CD4-positive, alpha-beta T cell treated with Interleukin-17A for 4 hours (primary cell): ENCODE measurements around the gene CENPI.
A peak's percentile ranks its signal among the peaks of the same experiment; 100 is the strongest.
"Not testable (repeated sequence)": the region's sequence is repeated elsewhere in the genome, so short reads cannot be mapped to it uniquely, and the experiment has no call there.

Experiments used
- DNase-seq: peaks from one replicate; pipeline ENCODE4 v3.0.0-alpha.2; 2020; ENCODE audit warnings: mixed read lengths

Gene CENPI

GRCh38 chrX:101097546-101098453, at the start of gene CENPI:
TSS of gene CENPI (plus strand) at chrX:101098204. CDS start at chrX:101101071, 2,867 bp downstream.
- DNase-seq, result peak; percentile 93

DNA sequence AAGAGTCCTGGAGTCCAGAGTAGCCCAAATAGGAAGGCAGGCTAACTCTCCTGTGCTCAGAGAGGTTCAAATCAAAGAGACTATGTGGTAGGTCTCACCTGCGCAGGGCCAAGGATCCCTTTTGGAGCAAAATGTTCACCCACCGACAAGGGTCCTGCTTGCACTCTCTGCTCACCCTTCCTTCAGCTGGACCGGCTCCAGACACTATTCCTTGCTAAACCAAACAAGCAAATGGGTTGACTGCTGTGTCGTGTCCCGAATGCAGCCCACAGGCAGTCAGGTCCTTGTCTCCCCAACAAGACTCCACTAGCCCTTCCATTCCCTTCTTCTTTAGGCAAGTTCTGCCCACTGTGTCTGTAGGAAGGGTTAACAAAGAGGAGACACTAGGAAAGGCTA, 46.9 kb upstream of the CENPI start:
- no peak for DNase-seq

- peak; percentile 87 for DNase-seq
These were observed 46.3 kb upstream of the CENPI start, which contains the start of gene TRMT2B for GRCh38 chrX:101051549-101052302. TSS of gene TRMT2B (minus strand) at chrX:101052111. CDS start at chrX:101042289, 9,822 bp downstream.

GRCh38 chrX:101056551-101056950, 41.5 kb upstream of the CENPI start:
- not testable (repeated sequence) for DNase-seq

DNA sequence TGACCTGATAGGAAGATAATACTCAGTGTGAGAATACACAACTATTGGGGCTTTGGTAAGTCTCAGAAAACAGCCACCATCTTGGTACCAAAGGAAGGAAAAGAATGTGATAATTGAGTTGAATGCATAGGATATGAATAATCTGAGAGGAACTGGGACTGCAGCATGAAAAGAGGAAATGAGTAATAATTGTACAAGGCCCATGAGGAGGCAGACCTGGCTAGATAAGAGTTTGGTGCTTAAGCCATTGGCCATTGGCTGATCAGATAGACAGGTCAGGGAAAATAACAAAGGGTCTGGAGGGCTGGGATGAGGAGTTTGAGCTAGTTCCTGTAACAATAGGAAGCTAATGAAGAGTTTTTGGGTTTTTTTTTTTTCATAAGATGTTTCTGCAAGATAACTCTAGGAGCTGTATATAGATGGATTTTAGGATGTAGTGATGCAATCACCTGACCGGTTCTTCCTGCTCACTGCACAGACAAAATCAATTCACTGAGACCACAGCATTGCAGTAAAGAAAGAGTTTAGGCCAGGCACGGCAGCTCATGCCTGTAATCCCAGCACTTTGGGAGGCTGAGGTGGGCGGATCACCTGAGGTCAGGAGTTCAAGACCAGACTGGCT, 40.8 kb upstream of the CENPI start:
- DNase-seq, result no peak

GRCh38 chrX:101062176-101062575, 35.8 kb upstream of the CENPI start:
- DNase-seq, result no peak

- no peak for DNase-seq
These were observed 26.4 kb upstream of the CENPI start for GRCh38 chrX:101071582-101071981.

DNA sequence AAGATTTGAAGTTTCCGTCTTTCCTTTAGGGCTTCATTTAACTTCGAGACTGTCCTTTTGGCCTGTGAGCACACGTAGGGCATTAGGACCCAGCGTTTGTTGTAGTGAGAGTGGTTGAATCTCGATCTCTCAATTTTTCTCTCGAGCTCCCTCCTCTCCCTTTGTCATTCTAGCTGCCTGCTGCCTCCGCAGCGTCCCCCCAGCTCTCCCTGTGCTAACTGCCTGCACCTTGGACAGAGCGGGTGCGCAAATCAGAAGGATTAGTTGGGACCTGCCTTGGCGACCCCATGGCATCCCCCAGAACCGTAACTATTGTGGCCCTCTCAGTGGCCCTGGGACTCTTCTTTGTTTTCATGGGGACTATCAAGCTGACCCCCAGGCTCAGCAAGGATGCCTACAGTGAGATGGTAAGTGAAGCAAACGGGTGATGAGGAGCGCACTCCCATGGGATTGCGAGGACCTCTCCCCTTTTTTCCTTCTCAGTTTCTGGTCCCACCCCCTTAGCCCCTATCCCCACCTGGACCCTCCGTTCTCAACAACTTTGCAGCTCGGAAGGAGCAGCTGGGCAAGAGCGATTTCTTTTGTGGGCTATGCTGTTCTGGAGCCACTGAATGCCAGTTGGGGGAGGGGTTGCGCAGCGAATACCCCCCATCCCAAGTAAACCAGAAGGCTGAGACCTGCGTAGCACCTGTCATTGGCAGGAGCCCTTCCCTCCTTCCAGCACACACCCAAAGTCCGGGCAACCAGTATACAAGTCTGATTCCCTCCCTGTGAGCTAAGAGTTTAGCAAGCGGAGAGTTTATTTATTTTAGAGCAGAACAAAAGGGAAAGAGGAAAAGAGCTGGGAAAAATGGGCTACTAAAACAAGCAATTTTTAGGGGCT, 19.0 kb upstream of the CENPI start, which contains the start of gene TMEM35A:
TSS of gene TMEM35A (plus strand) at position 164 of the 883 bp plus-strand sequence. CDS start at position 288, 124 bp downstream.
- DNase-seq, result no peak

GRCh38 chrX:101079736-101080270, 18.2 kb upstream of the CENPI start:
- DNase-seq, result no peak

DNA sequence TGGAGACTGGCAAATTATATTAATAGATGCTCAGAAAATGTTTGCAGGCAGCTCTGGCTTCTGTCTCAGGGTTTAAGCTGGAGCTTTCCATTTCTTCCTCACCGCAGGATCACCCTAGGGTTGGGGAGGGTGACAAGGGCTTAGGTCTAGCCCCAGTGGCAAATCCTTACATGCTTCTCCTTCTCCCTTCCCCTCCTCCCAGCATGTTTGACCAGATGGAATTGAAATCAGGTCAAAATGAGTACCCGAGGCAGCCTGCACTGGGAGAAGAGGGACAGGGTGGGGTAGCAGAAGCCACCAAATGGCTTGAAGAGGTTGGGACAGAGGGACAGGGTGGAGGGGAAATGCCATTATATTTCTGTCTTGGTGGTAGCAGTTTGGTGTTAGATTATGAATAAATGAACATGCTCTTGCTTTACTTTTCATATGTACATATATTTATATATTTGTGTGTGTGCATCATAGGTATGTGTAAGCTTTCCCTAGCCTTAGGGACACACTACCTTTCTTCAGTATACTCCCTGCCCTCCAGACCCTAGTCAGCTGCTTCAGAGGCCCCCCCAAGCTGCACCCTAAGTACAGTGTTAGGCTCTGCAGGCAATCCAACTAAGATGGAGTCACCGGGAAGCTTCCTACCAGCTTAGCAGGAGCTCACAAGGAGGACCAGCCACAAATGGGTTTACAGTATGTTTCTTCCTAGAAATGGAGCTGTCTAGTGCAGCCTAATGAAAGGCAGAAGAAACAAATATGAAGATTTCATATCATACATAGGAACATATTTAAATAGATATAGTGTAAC, 17.5 kb upstream of the CENPI start:
- no peak for DNase-seq

DNA sequence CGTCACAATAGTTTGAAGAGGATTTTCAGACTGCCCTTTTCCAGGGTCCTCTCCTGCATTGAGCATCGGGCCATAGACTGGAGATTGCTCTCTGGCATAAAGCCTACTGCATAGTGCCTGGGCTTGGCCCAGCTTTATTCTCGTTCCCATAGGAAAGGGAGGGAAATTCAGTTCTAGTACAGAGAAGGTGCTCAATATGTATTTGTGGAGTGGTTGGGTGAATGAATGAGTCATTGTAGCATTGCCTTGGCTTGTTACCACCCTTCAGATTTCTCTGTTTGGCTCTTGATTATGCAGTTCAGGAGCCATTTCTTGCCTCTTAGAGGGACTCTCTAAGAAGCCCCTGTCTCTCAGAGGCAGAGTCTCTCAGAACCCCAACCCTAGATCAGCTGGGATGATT, 16.8 kb upstream of the CENPI start:
- DNase-seq, result no peak

GRCh38 chrX:101091817-101092216, 6.2 kb upstream of the CENPI start:
- no peak for DNase-seq

DNA sequence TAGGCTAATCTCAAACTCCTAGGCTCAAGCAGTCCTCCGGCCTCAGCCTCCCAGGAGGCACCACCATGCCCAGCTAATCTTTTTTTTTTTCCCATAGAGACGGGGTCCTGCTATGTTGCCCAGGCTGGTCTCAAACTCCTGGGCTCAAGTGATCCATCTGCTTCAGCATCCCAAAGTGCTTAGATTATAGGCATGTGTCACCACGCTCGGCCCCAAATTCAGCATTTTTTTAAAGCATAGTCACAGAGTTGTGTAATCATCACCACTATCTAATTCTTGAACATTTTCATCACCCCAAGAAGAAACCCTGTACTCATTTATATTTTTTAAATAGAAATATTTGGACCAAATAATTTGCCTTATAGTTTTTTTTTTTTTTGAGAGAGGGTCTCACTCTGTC, 10.3 kb downstream of the CENPI start:
- DNase-seq, result no peak

GRCh38 chrX:101117701-101118100, 19.7 kb downstream of the CENPI start:
- DNase-seq, result no peak

DNA sequence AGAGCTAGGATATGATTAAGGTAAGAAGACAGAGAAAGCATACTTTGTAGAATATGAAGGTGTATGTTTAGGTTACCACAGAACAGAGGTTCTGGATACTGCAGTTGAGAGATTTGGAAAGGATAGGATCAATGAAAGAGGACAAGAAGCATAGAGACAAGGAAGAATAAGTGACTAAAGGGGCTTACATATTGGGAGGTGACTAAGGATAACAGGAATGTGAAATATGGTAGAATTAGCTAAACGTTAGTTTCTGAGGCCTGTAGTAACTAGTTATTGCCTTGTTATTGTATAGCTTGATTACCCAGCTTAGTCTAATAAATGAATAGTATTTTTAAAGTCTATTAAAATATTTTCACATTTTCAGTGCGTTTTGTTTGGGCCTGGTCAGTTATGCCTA, 38.2 kb downstream of the CENPI start:
- DNase-seq, result no peak
